OCI-LY1 (cell line): ENCODE results near the gene SCYGR8.

Experiments
- EZH2 ChIP-seq: fragments of 200-600 bp; sonication (generic), shearing (Covaris generic); IDR thresholded peaks from 2 replicates; pipeline ENCODE4 v1.8.0; 2017; ENCODE audit warnings: borderline replicate concordance, mixed run types, mild to moderate bottlenecking, antibody characterized with exemption, low read length, moderate library complexity, mixed read lengths
- TF ChIP-seq, protein P1 (sequence below): fragments of 200-600 bp; sonication (generic), shearing (Covaris generic); IDR thresholded peaks from 2 replicates; pipeline ENCODE4 v1.5.1; 2017; ENCODE audit warnings: mild to moderate bottlenecking, antibody characterized with exemption, low read length, moderate library complexity, mixed read lengths

DNA sequence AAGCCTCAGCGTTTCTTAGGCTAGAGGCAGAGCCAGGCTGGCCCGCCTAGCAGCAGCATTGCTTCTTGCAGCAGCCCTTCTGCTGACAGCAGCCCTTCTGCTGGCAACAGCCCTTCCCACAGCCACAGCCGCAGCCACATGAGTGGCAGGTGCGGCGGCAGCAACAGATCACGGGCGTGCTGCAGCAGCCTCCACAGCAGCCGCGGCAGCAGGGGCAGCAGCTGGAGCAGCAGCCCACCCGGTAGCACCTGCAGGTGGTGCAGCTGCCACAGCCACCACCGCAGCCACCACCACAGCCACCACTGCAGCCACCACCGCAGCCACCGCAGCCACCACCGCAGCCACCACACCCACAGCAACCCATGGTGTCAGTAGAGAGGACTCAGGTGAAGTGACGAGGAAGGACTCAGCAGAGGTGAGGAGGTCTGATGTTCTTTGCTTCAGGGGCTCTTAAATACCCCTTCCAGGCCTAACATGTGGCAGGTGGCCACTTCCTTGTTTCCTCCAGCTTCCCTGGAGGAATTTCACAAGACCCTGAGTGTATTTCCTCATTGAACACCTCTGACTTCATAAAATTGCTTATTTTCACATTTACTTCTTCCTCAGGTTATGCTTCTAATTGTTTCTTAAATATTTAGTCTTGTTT lies 21.2 kb upstream of the SCYGR8 start, which contains the start of gene SCYGR6:
- TF ChIP-seq, protein P1, sequence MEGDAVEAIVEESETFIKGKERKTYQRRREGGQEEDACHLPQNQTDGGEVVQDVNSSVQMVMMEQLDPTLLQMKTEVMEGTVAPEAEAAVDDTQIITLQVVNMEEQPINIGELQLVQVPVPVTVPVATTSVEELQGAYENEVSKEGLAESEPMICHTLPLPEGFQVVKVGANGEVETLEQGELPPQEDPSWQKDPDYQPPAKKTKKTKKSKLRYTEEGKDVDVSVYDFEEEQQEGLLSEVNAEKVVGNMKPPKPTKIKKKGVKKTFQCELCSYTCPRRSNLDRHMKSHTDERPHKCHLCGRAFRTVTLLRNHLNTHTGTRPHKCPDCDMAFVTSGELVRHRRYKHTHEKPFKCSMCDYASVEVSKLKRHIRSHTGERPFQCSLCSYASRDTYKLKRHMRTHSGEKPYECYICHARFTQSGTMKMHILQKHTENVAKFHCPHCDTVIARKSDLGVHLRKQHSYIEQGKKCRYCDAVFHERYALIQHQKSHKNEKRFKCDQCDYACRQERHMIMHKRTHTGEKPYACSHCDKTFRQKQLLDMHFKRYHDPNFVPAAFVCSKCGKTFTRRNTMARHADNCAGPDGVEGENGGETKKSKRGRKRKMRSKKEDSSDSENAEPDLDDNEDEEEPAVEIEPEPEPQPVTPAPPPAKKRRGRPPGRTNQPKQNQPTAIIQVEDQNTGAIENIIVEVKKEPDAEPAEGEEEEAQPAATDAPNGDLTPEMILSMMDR: no peak
- no peak for TF ChIP-seq EZH2
